NCI-H1105 (cell line): ENCODE data around the gene GABPB2.
"Not testable (repeated sequence)": the region's sequence is repeated elsewhere in the genome, so short reads cannot be mapped to it uniquely, and the experiment has no call there.

Experiments used
- DNase-seq: peaks from one replicate; lab custom pipeline; 2025; lab: John Stamatoyannopoulos, UW

The GABPB2 gene

DNA sequence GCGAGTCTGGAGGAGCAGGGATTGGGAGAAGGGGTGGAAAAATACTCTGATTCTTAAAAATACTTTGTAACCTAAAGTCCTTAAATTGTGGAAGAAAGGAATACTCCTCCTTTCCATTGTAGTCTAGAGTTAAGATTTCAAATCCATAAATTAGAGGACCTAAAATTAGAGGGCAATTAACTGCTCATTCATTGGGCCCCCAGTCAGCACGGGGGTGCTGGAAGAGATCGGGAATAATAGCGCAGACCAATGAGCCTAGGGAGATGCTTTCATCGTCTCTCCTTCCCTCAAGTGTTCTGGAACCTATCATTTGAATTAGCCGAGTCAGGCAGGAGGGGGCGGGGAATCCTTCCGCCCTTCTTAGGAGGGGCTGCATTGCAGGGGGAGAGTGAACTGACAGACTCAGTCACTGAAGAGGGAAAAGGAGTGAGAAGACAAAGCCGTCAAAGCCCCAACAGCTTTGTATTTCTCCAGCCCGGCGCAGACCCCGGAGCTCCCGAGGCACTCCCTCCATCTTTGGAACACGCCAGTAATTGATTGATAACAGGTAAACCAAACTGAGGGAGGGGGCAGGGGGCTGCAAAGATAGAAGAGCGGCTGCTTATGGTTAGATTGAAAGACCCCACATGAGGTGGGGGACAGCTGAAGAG lies 10.4 kb upstream of the GABPB2 start, which contains the start of gene MLLT11:
MLLT11 (plus strand) TSS at position 391 of the 650 bp plus-strand sequence. CDS start 6,828 bp downstream, outside the sequence.
- peak; percentile 84 for DNase-seq

DNA sequence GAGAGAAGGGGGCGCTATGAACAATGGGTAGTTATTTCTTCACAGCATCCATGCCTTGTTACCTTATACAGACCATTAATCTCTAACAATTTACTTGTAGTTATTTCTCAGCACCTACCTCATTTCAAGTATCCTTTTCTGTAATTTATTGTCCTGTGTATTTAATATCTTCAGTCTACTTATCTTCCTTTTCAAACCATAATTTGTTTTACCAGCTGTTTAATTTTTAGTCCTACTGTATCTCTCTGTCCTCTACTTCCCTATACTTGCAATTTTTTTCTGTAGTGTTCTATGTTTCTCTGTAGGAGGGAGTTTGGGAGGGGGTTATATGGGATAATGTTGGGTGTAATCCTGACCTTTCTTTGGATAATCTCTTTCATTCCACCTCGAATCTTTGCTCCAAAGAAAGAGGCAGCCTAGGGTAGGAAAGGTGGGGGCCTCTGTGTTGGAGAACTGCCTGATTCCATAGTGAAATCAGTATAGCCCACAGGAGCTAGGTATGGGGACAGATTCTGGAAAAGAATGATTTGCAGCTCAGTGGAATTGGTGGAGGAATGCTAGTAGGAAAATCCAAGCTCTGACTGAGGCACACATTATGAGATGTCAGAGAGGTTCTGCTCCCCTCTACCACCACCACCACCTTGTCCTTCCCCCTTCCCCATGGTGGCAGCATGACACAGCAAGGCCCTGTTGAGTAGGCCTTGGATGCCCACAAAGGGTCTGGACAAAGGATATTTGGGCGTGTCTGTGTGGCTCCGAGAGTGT lies 9.7 kb upstream of the GABPB2 start:
- DNase-seq = no peak

DNA sequence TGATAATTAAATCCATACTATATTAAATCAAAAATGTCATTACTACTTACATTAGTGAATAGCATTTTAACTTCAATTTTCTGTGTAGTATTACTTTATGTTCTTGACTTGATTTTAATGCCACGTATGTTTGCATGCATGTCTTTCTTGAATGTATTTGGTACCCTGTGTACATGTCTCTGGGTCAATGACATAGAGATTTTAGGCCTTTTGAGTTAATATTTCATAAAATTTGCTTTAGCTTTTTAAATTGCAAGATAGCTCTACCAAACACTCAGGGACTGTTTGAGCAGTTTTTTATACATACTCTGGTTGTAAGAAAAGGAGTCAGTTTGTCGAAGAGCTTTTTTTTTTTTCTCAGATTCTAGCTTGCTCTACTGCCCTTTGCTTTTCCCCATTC lies 8.9 kb upstream of the GABPB2 start:
- DNase-seq = no peak

DNA sequence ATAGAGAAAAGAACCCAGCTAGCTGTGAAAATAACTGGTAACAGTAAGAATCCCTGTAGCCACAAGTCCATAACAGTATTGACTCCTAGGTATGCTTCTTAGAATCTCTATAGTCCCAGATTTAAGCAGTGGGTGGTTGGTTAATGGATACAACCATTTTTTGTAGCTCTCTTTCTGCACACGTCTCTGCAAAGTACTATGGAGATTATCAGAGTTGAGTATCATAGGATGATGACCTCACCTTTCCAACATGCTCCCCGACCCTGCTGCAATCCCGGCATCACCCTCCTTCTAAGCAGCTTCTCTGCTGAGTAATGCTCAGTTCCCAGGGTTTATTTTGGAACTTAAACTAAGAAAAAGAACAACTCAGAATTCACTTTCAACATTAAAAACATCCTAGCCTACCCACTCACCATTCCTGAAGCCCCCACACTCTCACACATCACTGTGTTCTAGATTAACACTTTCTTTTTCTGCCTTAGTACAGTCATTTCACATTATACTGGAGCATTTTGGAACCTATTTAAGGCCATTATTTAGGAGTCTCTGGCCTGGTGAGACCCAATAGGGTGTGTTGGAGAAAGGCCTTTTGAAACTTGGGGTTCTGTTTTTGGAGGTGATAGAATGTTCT lies 7.7 kb upstream of the GABPB2 start:
- no peak for DNase-seq

DNA sequence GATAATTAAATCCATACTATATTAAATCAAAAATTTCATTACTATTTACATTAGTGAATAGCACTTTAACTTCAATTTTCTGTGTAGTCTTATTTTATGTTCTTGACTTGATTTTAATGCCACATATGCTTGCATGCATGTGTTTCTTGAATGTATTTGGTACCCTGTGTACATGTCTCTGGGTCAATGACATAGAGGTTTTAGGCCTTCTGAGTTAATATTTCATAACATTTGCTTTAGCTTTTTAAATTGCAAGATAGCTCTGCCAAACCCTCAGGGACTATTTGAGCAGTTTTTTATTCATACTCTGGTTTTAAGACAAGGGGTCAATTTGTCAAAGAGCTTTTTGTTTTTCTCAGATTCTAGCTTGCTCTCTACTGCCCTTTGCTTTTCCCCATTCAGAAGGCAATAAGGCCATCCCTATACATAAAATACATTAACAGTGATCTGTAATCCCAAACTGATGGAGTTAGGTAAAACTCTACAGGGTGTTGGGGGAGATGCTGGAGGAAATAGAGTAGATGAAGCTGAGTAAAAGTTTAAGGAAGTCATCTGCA lies 5.4 kb upstream of the GABPB2 start:
- no peak for DNase-seq

DNA sequence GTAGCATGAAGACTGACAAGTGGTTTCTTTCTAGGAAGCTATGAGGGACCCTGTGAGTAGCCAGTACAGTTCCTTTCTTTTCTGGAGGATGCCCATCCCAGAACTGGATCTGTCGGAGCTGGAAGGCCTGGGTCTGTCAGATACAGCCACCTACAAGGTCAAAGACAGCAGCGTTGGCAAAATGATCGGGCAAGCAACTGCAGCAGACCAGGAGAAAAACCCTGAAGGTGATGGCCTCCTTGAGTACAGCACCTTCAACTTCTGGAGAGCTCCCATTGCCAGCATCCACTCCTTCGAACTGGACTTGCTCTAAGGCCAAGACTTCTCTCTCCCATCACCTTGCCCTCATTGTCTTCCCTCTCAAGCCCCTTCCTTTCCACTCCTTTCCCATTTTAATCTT lies 3.4 kb upstream of the GABPB2 start:
- no peak for DNase-seq

DNA sequence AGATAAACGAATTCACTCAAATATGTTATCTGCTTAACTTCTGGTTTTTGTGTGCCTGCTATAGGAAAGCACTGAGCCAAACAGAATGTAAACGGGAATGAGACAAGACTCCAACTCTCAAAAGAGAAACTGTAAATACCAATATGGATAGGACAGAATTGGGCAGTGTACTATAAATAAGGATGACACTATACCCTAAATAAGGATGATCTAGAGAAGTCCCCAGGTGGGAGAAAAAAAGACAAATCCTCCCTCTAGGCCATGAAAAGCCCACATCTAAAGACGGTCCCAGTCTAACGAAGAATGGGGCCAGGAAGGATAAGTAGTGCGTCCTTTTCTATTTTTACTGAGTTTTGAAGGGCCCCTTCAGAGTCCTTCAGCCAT lies 1.5 kb upstream of the GABPB2 start:
- no peak for DNase-seq

DNA sequence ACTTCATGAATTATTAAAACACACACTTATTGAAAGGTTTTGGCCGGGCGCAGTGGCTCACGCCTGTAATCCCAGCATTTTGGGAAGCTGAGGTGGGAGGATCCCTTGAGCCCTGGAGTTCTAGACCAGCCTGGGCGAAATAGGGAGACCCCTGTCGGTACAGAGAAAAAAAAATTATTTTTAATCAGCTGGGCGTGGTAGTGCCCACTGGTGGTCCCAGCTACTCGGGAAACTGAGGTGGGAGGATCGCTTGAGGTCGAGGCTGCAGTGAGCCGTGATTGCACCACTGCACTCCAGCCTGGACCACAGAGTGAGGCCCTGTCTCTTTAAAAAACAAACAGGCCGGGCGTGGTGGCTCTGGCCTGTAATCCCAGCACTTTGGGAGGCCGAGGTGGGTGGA lies 1.7 kb downstream of the GABPB2 start:
- DNase-seq = peak; percentile 90

DNA sequence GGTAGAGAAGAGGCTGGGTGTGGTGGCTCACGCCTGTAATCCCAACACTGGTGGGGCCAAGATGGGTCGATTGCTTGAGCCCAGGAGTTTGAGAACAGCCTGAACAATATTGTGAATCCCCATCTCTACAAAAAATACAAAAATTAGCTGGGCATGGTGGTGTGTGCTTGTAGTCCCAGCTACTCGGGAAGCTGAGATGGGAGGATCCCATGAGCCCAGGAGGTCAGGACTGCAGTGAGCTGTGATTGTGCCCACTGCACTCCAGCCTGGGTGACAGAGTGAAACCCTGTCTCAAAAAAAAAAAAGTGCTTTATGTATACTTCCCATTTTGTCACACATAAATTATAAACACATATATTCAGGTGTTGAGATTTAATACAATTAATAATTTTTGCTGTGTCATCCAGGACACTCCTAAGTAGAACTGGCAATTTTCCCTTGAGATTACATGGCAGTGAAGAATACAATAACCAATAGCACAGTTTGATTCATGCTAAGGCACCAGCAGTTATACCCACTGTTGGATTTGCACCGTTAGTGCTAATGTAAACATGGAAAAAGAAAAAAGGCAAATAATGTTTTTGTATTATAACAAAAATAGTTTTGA lies 15.5 kb downstream of the GABPB2 start:
- DNase-seq = no peak

DNA sequence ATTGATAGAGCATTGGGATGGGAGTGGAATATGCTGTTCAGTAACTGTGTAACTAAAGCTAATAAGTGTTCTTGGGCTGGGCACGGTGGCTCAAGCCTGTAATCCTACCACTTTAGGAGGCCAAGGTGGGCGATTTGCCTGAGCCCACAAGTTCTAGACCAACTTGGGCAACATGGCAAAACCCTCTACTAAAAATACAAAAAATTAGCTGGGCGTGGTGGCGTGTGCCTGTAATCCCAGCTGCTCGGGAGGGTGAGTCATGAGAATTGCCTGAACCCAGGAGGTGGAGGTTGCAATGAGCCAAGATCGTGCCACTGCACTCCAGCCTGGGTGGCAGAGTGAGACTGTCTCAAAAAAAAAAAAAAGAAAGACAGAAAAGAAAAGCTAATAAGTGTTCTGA lies 26.9 kb downstream of the GABPB2 start:
- DNase-seq = not testable (repeated sequence)

DNA sequence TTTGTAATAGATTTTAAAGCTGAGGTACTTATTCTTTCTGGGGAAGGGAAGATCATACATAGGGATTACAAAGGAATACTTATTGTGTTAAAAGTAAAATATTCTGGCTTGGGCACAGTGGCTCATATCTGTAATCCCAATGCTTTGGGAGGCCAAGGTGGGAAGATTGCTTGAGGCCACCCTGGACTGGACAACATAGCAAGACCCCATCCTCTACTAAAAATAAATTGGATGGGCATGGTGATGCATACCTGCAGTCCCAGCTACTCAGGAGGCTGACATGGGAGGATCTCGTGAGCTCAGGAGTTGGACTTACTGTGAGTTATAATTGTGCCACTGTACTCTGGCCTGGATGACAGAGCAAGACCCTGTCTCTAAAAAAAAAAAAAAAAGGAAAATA lies 27.6 kb downstream of the GABPB2 start:
- DNase-seq = no peak

DNA sequence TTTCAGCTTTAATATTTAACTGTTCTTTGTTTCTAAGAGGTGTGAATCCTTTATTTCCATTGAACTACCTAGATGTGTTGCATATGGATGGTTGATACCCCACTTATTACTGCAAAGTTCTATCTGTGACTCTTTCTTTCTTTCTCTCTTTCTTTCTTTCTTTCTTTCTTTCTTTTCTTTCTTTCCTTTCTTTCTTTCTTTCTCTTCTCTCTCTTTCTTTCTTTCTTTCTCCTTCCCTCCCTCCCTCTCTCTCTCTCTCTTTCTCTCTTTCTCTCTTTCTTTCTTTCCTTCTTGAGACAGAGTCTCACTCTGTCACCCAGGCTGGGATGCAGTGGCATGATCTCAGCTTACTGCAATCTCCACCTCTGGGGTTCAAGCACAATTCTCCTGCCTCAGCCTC lies 34.1 kb downstream of the GABPB2 start:
- no peak for DNase-seq

DNA sequence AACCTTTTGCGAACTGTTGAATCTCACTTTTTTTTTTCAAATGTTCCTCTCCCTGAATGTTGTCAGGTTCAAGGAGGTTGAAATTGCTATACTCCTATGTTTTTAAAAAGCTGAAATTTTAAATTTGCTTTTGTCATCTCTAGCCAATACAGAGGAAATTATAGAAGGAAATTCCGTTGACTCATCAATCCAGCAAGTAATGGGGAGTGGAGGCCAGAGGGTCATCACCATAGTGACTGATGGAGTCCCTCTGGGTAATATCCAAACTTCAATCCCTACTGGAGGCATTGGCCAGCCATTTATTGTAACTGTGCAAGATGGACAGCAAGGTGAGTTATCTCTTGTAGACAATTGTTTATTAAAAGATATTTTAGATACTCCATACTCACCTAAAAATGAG lies 36.3 kb downstream of the GABPB2 start:
- DNase-seq = no peak

DNA sequence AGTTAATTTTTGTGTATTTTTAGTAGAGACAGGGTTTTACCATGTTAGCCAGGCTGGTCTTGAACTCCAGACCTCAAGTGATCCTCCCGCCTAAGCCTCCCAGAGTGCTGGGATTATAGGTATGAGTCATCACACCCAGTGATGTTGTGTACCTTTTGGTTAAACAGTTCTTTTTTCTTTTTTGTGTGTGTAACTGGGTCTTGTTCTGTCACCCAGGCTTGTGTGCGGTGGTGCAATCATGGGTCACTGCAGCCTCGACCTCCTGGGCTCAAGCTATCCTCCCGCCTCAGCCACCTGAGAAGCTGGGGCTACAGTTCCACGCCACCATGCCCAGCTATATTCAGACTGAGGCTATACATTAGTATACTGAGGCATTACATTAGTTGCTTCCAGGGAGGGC lies 37.8 kb downstream of the GABPB2 start:
- no peak for DNase-seq

DNA sequence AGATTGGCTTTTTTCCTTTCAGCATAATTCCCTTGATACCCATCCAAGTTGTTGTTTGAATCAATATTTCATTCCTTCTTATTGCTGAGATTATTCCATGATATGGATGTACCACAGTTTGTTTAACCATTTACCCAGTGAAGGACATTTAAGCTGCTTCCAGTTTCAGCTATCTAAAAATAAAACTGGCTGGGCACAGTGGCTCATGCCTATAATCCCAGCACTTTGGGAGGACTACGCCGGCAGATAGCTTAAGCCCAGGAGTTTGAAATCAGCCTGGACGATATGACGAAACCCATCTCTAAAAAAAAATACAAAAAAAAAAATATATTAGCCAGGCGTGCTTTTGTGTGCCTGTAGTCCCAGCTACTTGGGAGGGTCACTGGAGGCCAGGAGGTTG lies 43.3 kb downstream of the GABPB2 start:
- DNase-seq = no peak

DNA sequence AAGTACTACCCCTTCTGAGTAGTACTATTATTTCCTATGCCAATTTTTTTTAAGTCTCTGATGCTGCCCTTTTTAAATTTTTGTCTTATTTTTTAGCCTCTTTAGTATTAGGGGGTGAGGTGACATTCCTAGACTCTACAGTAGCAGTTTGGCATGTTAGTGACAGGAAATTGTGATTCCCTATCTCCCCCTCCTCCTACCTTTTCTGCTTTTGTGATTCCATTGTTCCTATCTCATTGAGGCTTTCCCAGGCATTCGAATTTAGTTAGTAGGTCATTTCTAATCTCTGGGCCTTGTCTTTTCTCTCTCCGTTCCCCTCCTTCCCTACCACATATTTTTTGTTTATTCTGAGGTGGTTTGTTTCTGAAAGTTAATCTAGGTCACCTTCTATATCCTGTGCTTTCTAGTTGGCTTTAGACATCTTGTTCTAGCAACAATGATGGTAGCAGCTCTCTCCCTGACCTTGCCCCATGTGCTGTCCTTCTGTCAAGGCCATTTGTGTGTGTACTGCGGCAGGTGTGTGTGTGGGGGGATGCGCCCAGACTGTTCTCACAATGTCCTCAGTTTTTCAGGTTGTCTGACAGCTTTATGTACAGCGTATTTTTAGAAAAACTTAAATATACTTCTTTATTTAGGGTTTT lies 54.3 kb downstream of the GABPB2 start:
- no peak for DNase-seq

DNA sequence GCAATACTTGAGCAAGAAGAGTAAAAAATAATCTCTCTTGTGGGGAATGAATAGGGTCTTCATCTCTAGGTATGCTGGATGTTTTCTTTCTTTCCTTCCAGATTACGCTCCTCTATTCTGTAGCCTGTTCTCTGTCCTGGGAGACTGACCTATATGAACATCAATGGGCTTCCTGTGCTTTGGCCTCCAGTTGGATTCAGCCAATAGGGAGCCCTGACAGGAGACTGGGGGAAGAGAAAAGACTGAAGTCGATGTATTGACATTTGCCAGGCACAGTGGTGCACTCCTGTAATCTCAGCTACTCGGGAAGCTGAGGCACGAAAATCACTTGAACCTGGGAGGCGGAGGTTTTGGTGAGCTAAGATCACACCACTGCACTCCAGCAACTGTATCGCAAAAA lies 58.2 kb downstream of the GABPB2 start:
- no peak for DNase-seq

DNA sequence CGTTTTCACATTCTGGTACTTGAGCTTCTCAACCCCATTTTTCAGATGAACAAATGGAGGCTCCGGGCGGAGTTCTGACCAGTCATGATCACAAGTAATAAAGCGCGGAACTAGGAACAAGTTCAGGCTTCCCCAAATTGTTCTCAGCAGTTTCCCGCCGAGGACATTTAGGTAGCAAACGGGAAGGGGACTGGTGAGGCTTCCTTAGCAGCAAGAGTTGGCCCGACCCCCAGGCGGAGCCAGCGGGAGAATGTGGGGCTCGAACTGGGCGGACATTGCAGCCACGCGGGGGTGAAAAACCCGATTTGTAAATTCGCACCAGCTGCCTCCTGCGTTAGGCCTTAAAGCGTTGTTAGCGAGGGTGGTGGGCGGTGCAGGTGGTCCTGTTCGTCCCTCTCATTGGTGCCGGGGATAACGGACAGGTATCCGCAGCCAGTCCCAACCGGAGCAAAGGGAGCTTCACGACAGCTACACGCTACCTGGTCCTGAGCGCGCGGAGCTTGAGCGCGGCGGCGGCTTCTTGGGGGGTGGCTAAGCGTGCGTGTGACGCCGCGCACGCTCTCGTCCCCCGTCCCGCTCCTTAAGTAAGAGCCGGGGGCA lies 60.5 kb downstream of the GABPB2 start:
- DNase-seq = no peak

DNA sequence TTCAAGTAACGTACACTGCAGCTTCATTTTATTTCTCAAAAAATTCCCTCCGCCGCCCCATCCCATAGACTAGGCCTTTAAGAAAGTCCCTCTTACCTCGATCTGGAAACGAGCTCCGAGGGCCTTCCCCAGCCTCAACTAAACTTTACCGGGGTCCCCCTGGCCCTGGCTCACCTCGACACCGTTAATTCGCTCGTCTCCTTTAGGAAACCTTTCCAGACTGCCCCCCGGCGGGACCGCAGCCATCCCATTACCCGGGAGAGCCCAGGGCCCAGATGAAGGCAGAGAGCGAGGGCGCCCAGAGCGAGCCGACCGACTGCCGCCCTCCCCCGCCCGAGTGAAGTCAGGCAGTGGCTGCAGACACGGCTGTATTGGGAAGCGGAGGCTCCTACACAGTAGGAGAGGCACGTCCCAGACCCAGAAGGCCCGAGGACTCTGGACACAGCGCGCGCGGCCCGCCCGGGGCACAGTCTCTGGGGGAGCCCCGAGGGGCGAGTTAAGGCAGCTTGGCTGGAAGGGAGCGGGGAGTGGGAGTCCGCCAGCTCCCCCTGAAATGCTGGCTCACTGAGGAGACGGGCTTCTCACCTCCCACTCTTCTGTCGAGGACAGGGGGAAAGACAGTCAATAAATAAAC lies 61.3 kb downstream of the GABPB2 start:
- no peak for DNase-seq

DNA sequence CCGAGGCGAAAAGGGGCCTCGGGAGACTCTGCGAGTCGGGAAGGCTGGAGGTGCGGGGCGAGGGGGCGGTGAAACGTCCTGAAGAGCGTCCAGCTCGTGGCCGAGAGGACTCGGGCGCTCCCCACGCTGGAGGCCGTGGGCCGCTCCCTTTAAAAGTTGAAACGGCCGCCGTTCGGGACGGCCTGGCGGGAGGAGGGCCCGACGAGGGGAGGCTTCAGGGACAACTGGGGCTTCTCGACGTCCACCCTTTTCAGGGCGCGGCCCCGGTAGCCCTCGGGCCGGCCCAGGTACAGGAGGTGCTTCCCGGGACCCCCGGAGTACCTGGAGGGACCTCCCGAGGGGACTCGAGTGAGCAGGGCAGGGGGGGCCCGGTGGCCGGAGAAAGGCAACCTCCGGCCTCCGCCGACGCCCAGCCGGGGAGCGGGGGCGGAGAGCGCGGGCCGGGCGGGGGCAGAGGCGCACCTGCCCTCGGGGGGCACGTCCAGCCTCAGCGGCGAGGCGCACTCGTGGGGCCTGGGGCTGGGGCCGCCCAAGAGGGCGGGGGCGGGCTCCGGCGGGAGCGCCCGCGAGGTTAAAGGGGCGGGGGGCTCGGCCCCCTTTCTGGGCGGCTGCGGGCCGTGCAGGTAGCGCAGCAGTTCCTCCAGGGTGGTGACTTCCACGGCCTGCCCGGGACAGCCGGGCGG lies 61.9 kb downstream of the GABPB2 start:
- DNase-seq = no peak
